ENCODE results near the gene HIP1R. TPM values are rescaled to one million over a fixed set of nuclear protein-coding genes. Genes with fewer than 3 reads are reported as not detected.

The HIP1R gene
- total RNA-seq, 2 experiments from 2014 or later: 30.7 to 32.7 TPM

- CTCF ChIA-PET: interaction anchor here (1.4 kb wide), 1 partner anchor 111 kb away, joined by 3 read pairs; no protein-coding TSS in a partner anchor
- Mint-ChIP-seq H3K4me3 (no peak overlapping the region), H3K9me3 (no peaks in the 10 kb centered on the region), H3K27me3 (no peaks in the 10 kb centered on the region), H3K4me1 (no peaks in the 10 kb centered on the region), H3K27ac (no peak overlapping the region), H3K36me3 (ENCODE audit: low read depth) (no peaks in the 10 kb centered on the region)
- no peak for DNase-seq
- POLR2A ChIA-PET: interaction anchor here (0.6 kb wide), 1 partner anchor 40 kb away, joined by 3 read pairs; no protein-coding TSS in a partner anchor
These were observed 18.5 kb downstream of the HIP1R start for GRCh38 chr12:122853582-122854245.

DNA sequence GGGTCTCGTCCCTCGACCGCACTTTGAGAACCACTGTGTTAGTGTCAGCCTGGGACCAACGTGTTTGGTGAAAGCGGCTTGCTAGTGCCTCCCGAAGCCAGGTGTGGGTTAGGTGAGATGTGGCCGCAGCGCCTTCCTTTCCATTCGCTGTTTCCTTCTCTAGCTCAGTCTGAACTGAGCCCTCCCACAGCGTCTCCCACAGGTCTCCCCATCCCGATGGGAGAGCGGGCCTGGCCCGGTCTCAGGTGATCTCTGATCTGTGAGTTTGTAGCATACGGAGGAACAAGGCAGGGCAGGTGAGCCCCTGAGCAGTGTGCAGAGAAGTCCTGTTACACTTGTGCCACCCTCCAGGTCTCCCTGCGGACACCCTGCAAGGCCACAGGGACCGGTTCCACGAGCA, 19.3 kb downstream of the HIP1R start:
- no peaks in the 10 kb centered on the region for H3K4me1 Mint-ChIP-seq
- POLR2A ChIA-PET: no interaction called here
- H3K27ac Mint-ChIP-seq: no peak overlapping the region
- H3K27me3 Mint-ChIP-seq: no peaks in the 10 kb centered on the region
- H3K9me3 Mint-ChIP-seq: no peaks in the 10 kb centered on the region
- H3K36me3 Mint-ChIP-seq (ENCODE audit: low read depth): no peaks in the 10 kb centered on the region
- CTCF ChIA-PET: interaction anchor here (1.4 kb wide), 1 partner anchor 110 kb away, joined by 3 read pairs; no protein-coding TSS in a partner anchor
- H3K4me3 Mint-ChIP-seq: no peak overlapping the region
- DNase-seq: no peak

GRCh38 chr12:122855071-122855829, 20.0 kb downstream of the HIP1R start:
- no peaks in the 10 kb centered on the region for H3K4me1 Mint-ChIP-seq
- DNase-seq: no peak
- POLR2A ChIA-PET: no interaction called here
- no peaks in the 10 kb centered on the region for H3K36me3 Mint-ChIP-seq (ENCODE audit: low read depth)
- no peak overlapping the region for H3K27ac Mint-ChIP-seq
- no peak overlapping the region for H3K4me3 Mint-ChIP-seq
- CTCF ChIA-PET: no interaction called here
- H3K9me3 Mint-ChIP-seq: no peaks in the 10 kb centered on the region
- H3K27me3 Mint-ChIP-seq: no peaks in the 10 kb centered on the region

GRCh38 chr12:122855928-122856831, 20.9 kb downstream of the HIP1R start:
- H3K4me1 Mint-ChIP-seq: no peaks in the 10 kb centered on the region
- no peaks in the 10 kb centered on the region for H3K36me3 Mint-ChIP-seq (ENCODE audit: low read depth)
- no peak overlapping the region for H3K4me3 Mint-ChIP-seq
- CTCF ChIA-PET: interaction anchor here (6.5 kb wide), 1 partner anchor 99 kb away, joined by 53 read pairs; no protein-coding TSS in a partner anchor
- POLR2A ChIA-PET: no interaction called here
- no peaks in the 10 kb centered on the region for H3K27me3 Mint-ChIP-seq
- H3K27ac Mint-ChIP-seq: no peak overlapping the region
- H3K9me3 Mint-ChIP-seq: no peaks in the 10 kb centered on the region
- DNase-seq: no peak

GRCh38 chr12:122856999-122857671, 21.9 kb downstream of the HIP1R start:
- POLR2A ChIA-PET: no interaction called here

DNA sequence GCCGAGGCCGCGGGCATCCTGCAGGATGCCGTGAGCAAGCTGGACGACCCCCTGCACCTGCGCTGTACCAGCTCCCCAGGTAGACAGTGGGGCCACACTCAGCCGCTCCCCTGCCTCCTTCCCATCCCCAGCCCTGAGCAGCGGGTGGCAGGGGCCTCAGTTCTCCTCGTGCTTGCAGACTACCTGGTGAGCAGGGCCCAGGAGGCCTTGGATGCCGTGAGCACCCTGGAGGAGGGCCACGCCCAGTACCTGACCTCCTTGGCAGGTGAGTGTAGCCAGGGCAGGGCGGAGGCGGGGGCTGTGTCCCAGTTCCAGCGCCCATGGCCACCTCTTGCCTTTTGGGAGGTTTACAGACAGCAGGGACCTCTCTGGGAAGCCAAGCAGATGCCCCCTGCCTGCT, 22.9 kb downstream of the HIP1R start:
- CTCF ChIA-PET: interaction anchor here (6.5 kb wide), 1 partner anchor 97 kb away, joined by 53 read pairs; no protein-coding TSS in a partner anchor
- DNase-seq: no peak
- Mint-ChIP-seq H3K4me1 (no peaks in the 10 kb centered on the region), H3K9me3 (no peaks in the 10 kb centered on the region), H3K27ac (no peak overlapping the region), H3K4me3 (no peak overlapping the region), H3K36me3 (ENCODE audit: low read depth) (no peaks in the 10 kb centered on the region), H3K27me3 (no peaks in the 10 kb centered on the region)
- POLR2A ChIA-PET: no interaction called here

More at GRCh38 chr12:122856999-122857671, 21.9 kb downstream of the HIP1R start:
- H3K9me3 Mint-ChIP-seq: no peaks in the 10 kb centered on the region
- no peak overlapping the region for H3K27ac Mint-ChIP-seq
- no peak overlapping the region for H3K4me3 Mint-ChIP-seq
- H3K27me3 Mint-ChIP-seq: no peaks in the 10 kb centered on the region
- DNase-seq: no peak
- no peaks in the 10 kb centered on the region for H3K36me3 Mint-ChIP-seq (ENCODE audit: low read depth)
- CTCF ChIA-PET: interaction anchor here (0.6 to 6.5 kb wide), 2 partner anchors 98 to 377 kb away, joined by 3 to 53 read pairs; no protein-coding TSS in a partner anchor
- H3K4me1 Mint-ChIP-seq: no peaks in the 10 kb centered on the region

DNA sequence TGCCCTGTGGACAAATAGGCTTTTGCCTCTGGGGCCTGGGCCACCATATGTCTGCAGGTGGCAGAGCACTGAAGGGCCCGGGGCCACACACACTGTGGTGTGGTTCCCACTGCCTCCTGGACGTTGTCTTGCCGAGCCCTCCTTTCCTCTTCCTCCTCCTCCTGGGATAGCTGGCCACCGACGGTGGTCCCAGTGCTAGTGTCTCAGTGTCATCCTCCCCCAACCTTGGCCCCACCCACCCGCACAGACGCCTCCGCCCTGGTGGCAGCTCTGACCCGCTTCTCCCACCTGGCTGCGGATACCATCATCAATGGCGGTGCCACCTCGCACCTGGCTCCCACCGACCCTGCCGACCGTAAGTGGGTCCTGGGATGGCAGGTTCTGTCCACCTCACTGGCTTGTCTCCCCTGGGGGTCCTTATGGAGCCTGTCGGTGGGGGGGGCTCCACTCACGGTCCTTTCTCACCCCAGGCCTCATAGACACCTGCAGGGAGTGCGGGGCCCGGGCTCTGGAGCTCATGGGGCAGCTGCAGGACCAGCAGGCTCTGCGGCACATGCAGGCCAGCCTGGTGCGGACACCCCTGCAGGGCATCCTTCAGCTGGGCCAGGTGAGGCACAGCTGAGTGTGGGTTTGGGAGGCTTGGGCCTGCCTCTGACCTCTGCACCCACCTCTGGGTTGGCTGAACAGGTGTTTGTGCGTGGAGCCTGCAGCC, 23.5 kb downstream of the HIP1R start:
- Mint-ChIP-seq H3K4me3 (no peak overlapping the region), H3K27me3 (no peaks in the 10 kb centered on the region), H3K27ac (no peak overlapping the region), H3K4me1 (no peaks in the 10 kb centered on the region), H3K36me3 (ENCODE audit: low read depth) (no peaks in the 10 kb centered on the region), H3K9me3 (no peaks in the 10 kb centered on the region)
- DNase-seq: no peak
- ChIA-PET POLR2A (no interaction called here), CTCF (interaction anchor here (0.9 to 6.5 kb wide), 3 partner anchors 13 to 96 kb away, joined by 3 to 53 read pairs (median 6); no protein-coding TSS in a partner anchor)

- H3K27ac Mint-ChIP-seq: peak overlapping the region; percentile 54
- H3K27me3 Mint-ChIP-seq: no peaks in the 10 kb centered on the region
- CTCF ChIA-PET: interaction anchor here (0.7 to 6.5 kb wide), 7 partner anchors 12 to 373 kb away, joined by 3 to 53 read pairs (median 3); no protein-coding TSS in a partner anchor
- no peak for DNase-seq
- H3K4me3 Mint-ChIP-seq: no peak overlapping the region
- H3K9me3 Mint-ChIP-seq: no peaks in the 10 kb centered on the region
- peaks cover 2% of the 10 kb centered on the region for H3K36me3 Mint-ChIP-seq (ENCODE audit: low read depth)
- POLR2A ChIA-PET: no interaction called here
- H3K4me1 Mint-ChIP-seq: no peaks in the 10 kb centered on the region
These were observed 24.2 kb downstream of the HIP1R start for GRCh38 chr12:122859303-122860039.

DNA sequence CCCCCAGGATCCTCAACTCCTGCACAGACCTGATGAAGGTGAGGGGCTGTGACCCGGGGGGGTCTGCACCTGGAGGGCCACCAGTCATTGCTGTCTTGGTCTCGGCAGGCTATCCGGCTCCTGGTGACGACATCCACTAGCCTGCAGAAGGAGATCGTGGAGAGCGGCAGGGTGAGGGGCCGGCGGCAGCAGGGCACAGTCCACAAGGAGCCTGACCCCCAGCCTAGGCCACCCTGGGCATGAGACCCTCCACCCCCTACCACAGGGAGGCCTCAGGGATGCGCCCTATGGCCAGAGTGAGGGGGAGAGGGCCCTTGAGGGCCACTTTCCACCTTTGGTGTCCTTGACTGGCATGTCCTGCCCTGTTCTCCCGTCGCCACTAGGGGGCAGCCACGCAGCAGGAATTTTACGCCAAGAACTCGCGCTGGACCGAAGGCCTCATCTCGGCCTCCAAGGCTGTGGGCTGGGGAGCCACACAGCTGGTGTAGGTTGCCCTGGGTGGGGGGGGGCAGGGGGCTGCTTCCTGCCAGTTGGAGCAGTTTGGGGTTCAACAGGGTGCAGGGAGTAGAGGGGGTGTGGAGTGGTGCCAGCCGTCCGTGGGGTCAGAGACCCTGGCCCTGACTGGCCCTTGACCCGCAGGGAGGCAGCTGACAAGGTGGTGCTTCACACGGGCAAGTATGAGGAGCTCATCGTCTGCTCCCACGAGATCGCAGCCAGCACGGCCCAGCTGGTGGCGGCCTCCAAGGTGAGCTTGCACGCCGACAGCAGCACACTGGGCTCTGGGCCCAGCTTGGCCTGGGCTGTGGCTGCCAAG, 25.0 kb downstream of the HIP1R start:
- DNase-seq: peak; percentile 85
- no peaks in the 10 kb centered on the region for H3K4me1 Mint-ChIP-seq
- POLR2A ChIA-PET: no interaction called here

DNA sequence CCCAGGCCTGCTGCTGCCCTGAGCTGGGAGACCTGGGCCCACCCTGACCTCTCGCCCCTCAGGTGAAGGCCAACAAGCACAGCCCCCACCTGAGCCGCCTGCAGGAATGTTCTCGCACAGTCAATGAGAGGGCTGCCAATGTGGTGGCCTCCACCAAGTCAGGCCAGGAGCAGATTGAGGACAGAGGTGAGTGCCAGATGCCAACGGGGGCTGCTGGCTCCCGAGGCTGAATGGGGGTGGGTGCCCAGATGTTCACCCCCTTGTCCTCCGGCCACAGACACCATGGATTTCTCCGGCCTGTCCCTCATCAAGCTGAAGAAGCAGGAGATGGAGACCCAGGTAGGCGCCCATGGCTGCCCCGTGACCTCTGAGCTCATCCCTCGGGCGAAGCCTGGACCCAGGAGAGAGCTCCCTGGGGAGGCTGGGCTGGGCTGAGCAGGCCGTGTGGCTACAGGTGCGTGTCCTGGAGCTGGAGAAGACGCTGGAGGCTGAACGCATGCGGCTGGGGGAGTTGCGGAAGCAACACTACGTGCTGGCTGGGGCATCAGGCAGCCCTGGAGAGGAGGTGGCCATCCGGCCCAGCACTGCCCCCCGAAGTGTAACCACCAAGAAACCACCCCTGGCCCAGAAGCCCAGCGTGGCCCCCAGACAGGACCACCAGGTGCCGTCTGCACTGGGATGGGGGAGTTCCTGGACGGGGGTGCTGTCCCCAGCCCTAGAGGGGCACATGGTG, 25.8 kb downstream of the HIP1R start:
- ChIA-PET CTCF (interaction anchor here (0.6 to 6.5 kb wide), 21 partner anchors 9 to 723 kb away, joined by 3 to 53 read pairs (median 4); partner anchors contain the start of gene TMED2), POLR2A (no interaction called here)
- H3K36me3 Mint-ChIP-seq (ENCODE audit: low read depth): peaks cover 9% of the 10 kb centered on the region
- H3K27ac Mint-ChIP-seq: no peak overlapping the region
- H3K4me3 Mint-ChIP-seq: no peak overlapping the region
- no peaks in the 10 kb centered on the region for H3K9me3 Mint-ChIP-seq
- no peaks in the 10 kb centered on the region for H3K27me3 Mint-ChIP-seq
- no peaks in the 10 kb centered on the region for H3K4me1 Mint-ChIP-seq
- no peak for DNase-seq

More for the DNA sequence above, 25.0 kb downstream of the HIP1R start:
- Mint-ChIP-seq H3K36me3 (ENCODE audit: low read depth) (peaks cover 7% of the 10 kb centered on the region), H3K9me3 (no peaks in the 10 kb centered on the region), H3K4me3 (no peak overlapping the region), H3K27ac (no peak overlapping the region), H3K27me3 (no peaks in the 10 kb centered on the region)
- CTCF ChIA-PET: interaction anchor here (0.6 to 6.5 kb wide), 22 partner anchors 10 to 724 kb away, joined by 3 to 53 read pairs (median 4); partner anchors contain the start of gene TMED2

Measured in activated CD4-positive, alpha-beta T cell treated with anti-CD3 and anti-CD28 coated beads, Interleukin-2, amount 10 ng/mL, durations not matched to agents 7 days and 5 days (primary cell).